Stimulated activated CD8-positive, alpha-beta memory T cell treated with anti-CD3 and anti-CD28 coated beads, Interleukin-7, amount 100 ng/mL, for 4 hours (primary cell): ENCODE data around the gene FAM78B.

Source experiments
- DNase-seq, 2 donors: peaks; one replicate each; pipeline ENCODE4 v3.0.0-alpha.2; 2020; ENCODE audit warnings: low read depth in 2 of 2

FAM78B gene

GRCh38 chr1:166119471-166119965 is 47.3 kb downstream of the FAM78B start:
- no peak for DNase-seq

- DNase-seq: no peak
These were observed 49.0 kb downstream of the FAM78B start for GRCh38 chr1:166117776-166118175.

GRCh38 chr1:166116026-166116425 is 50.8 kb downstream of the FAM78B start:
- DNase-seq: no peak

GRCh38 chr1:166114419-166114818 is 52.4 kb downstream of the FAM78B start:
- no peak for DNase-seq

- no peak for DNase-seq
These were observed 53.2 kb downstream of the FAM78B start for GRCh38 chr1:166113630-166114029.

GRCh38 chr1:166113031-166113430 is 53.8 kb downstream of the FAM78B start:
- no peak for DNase-seq

GRCh38 chr1:166112425-166112824 is 54.4 kb downstream of the FAM78B start:
- DNase-seq: no peak

- DNase-seq: no peak
These were observed 55.4 kb downstream of the FAM78B start for GRCh38 chr1:166111430-166111829.

- no peak for DNase-seq
These were observed 76.6 kb downstream of the FAM78B start for GRCh38 chr1:166090244-166090643.

GRCh38 chr1:166089804-166090203 is 77.0 kb downstream of the FAM78B start:
- no peak for DNase-seq

GRCh38 chr1:166088572-166088955 is 78.2 kb downstream of the FAM78B start:
- no peak for DNase-seq

- DNase-seq: no peak
These were observed 78.8 kb downstream of the FAM78B start for GRCh38 chr1:166087734-166088571.

- DNase-seq: no peak
These were observed 80.5 kb downstream of the FAM78B start for GRCh38 chr1:166086113-166086883.

GRCh38 chr1:166084613-166085012 is 82.2 kb downstream of the FAM78B start:
- DNase-seq: no peak

GRCh38 chr1:166083887-166084286 is 82.9 kb downstream of the FAM78B start:
- no peak for DNase-seq

GRCh38 chr1:166082601-166083000 is 84.2 kb downstream of the FAM78B start:
- no peak for DNase-seq

- DNase-seq: no peak
These were observed 85.6 kb downstream of the FAM78B start for GRCh38 chr1:166080967-166081870.

GRCh38 chr1:166080277-166080966 is 86.4 kb downstream of the FAM78B start:
- DNase-seq: no peak

- DNase-seq: no peak
These were observed 87.5 kb downstream of the FAM78B start for GRCh38 chr1:166079276-166079675.

GRCh38 chr1:166073489-166073888 is 93.3 kb downstream of the FAM78B start:
- DNase-seq: no peak

- no peak for DNase-seq
These were observed 97.4 kb downstream of the FAM78B start for GRCh38 chr1:166069390-166069789.
